H9 (cell line): Measurements from ENCODE around the gene IL15RA. TPM values are rescaled to one million over a fixed set of nuclear protein-coding genes. Genes with fewer than 3 reads are reported as not detected.

Source experiments
- DNase-seq: peaks from one replicate; pipeline ENCODE4 v3.0.0-alpha.2; 2017
- H2AFZ ChIP-seq: one replicate; pipeline ENCODE4 v1.6.1; 2013; ENCODE audit warnings: mild to moderate bottlenecking, low read length, control low read depth, moderate library complexity
- H2AK5ac ChIP-seq: 2 replicates; pipeline ENCODE4 v1.6.1; 2013; ENCODE audit warnings: low read length, control low read depth, mixed read lengths; ENCODE audit not compliant: insufficient read length
- H2BK120ac ChIP-seq: one replicate; pipeline ENCODE4 v1.6.1; 2013; ENCODE audit warnings: low read depth, mild to moderate bottlenecking, low read length, control low read depth, inconsistent platforms; ENCODE audit not compliant: poor library complexity, severe bottlenecking
- H2BK12ac ChIP-seq: 2 replicates; pipeline ENCODE4 v1.6.1; 2013; ENCODE audit warnings: low read length, control low read depth, mixed read lengths, low read depth; ENCODE audit not compliant: insufficient read length
- H2BK15ac ChIP-seq: 2 replicates; pipeline ENCODE4 v1.6.1; 2013; ENCODE audit warnings: low read depth, low read length, control low read depth
- H2BK20ac ChIP-seq: one replicate; pipeline ENCODE4 v1.6.1; 2013; ENCODE audit warnings: low read depth, mild to moderate bottlenecking, low read length, control low read depth, inconsistent platforms; ENCODE audit not compliant: poor library complexity, severe bottlenecking
- H2BK5ac ChIP-seq: 2 replicates; pipeline ENCODE4 v1.6.1; 2013; ENCODE audit warnings: low read length, control low read depth, mixed read lengths; ENCODE audit not compliant: insufficient read length
- H3K14ac ChIP-seq: 2 replicates; pipeline ENCODE4 v1.6.1; 2013; ENCODE audit warnings: low read length, control low read depth; ENCODE audit not compliant: insufficient read depth
- H3K18ac ChIP-seq: 2 replicates; pipeline ENCODE4 v1.6.1; 2013; ENCODE audit warnings: low read depth, mild to moderate bottlenecking, mixed read lengths, low read length, control low read depth; ENCODE audit not compliant: insufficient read length
- H3K23ac ChIP-seq: 2 replicates; pipeline ENCODE4 v1.6.1; 2013; ENCODE audit warnings: low read length, control low read depth, mixed read lengths, low read depth; ENCODE audit not compliant: insufficient read length
- H3K23me2 ChIP-seq: 2 replicates; pipeline ENCODE4 v1.6.1; 2013; ENCODE audit warnings: low read depth, mild to moderate bottlenecking, mixed read lengths, low read length, control low read depth; ENCODE audit not compliant: insufficient read length, poor library complexity, severe bottlenecking
- H3K27ac ChIP-seq: 2 replicates; pipeline ENCODE4 v1.5.1; 2013; ENCODE audit warnings: low read length, control low read depth, mixed read lengths, low read depth; ENCODE audit not compliant: insufficient read length
- H3K27me3 ChIP-seq: 2 replicates; pipeline ENCODE4 v1.6.1; 2013; ENCODE audit warnings: low read length, control low read depth, inconsistent platforms; ENCODE audit not compliant: insufficient read depth
- H3K4ac ChIP-seq: 2 replicates; pipeline ENCODE4 v1.6.1; 2013; ENCODE audit warnings: low read depth, mild to moderate bottlenecking, control low read depth, inconsistent platforms, low read length, moderate library complexity
- H3K4me1 ChIP-seq: 2 replicates; pipeline ENCODE4 v1.6.1; 2013; ENCODE audit warnings: low read length, control low read depth, inconsistent platforms; ENCODE audit not compliant: insufficient read depth
- H3K4me2 ChIP-seq: 2 replicates; pipeline ENCODE4 v1.6.1; 2013; ENCODE audit warnings: low read length, control low read depth, mixed read lengths; ENCODE audit not compliant: insufficient read length, insufficient read depth
- H3K56ac ChIP-seq: 2 replicates; pipeline ENCODE4 v1.6.1; 2013; ENCODE audit warnings: low read depth, mild to moderate bottlenecking, mixed read lengths, low read length, control low read depth; ENCODE audit not compliant: insufficient read length
- H3K79me1 ChIP-seq: 2 replicates; pipeline ENCODE4 v1.6.1; 2013; ENCODE audit warnings: low read depth, mild to moderate bottlenecking, moderate library complexity, low read length, control low read depth, inconsistent platforms; ENCODE audit not compliant: insufficient read depth, poor library complexity, severe bottlenecking
- H3K79me2 ChIP-seq: 2 replicates; pipeline ENCODE4 v1.6.1; 2013; ENCODE audit warnings: low read length, control low read depth, inconsistent platforms; ENCODE audit not compliant: insufficient read depth
- H3K9ac ChIP-seq: 2 replicates; pipeline ENCODE4 v1.6.1; 2013; ENCODE audit warnings: low read length, control low read depth, mixed read lengths; ENCODE audit not compliant: insufficient read length; ENCODE audit errors: extremely low read depth
- H3K9me3 ChIP-seq: one replicate; pipeline ENCODE4 v1.6.1; 2013; ENCODE audit warnings: low read depth, low read length, inconsistent platforms; ENCODE audit not compliant: control insufficient read depth
- H3T11ph ChIP-seq: one replicate; pipeline ENCODE4 v1.6.1; 2013; ENCODE audit warnings: mild to moderate bottlenecking, low read length, control low read depth, inconsistent platforms
- H4K20me1 ChIP-seq: one replicate; pipeline ENCODE4 v1.6.1; 2013; ENCODE audit not compliant: control insufficient read depth, insufficient read length, insufficient read depth
- H4K5ac ChIP-seq: 2 replicates; pipeline ENCODE4 v1.6.1; 2013; ENCODE audit warnings: low read depth, mild to moderate bottlenecking, mixed read lengths, low read length, control low read depth; ENCODE audit not compliant: insufficient read length
- H4K8ac ChIP-seq: replicated peaks from 2 replicates; pipeline ENCODE4 v1.6.1; 2013; ENCODE audit warnings: low read length, control low read depth, mixed read lengths, low read depth; ENCODE audit not compliant: insufficient read length
- H4K91ac ChIP-seq: 2 replicates; pipeline ENCODE4 v1.6.1; 2013; ENCODE audit warnings: low read depth, mild to moderate bottlenecking, moderate library complexity, mixed read lengths, low read length, control low read depth; ENCODE audit not compliant: insufficient read length
- H3K27ac Mint-ChIP-seq, 3 experiments: 2 replicates in 2 of 3; 3 replicates in 1 of 3; pipeline ENCODE4 v1.8.0; 2020 to 2021; ENCODE audit warnings: mixed read lengths in 3 of 3, mild to moderate bottlenecking in 1 of 3, moderate library complexity in 1 of 3
- H3K27me3 Mint-ChIP-seq: 2 replicates; pipeline ENCODE4 v1.8.0; 2021; ENCODE audit warnings: low read depth, mild to moderate bottlenecking, moderate library complexity, mixed read lengths
- H3K36me3 Mint-ChIP-seq, 3 experiments: 2 replicates in 2 of 3; 3 replicates in 1 of 3; pipeline ENCODE4 v1.8.0; 2020 to 2021; ENCODE audit warnings: low read depth in 3 of 3, mixed read lengths in 3 of 3; ENCODE audit not compliant: insufficient read depth in 1 of 3
- H3K4me1 Mint-ChIP-seq, 2 experiments: 2 replicates each; pipeline ENCODE4 v1.8.0; 2020; ENCODE audit warnings: mixed read lengths in 2 of 2
- H3K4me3 Mint-ChIP-seq, 2 experiments: 2 replicates in 1 of 2; 3 replicates in 1 of 2; pipeline ENCODE4 v1.8.0; 2020 to 2021; ENCODE audit warnings: mild to moderate bottlenecking in 2 of 2, mixed read lengths in 2 of 2, moderate library complexity in 1 of 2
- H3K9me3 Mint-ChIP-seq, 2 experiments: 2 replicates in 1 of 2; 3 replicates in 1 of 2; pipeline ENCODE4 v1.8.0; 2020; ENCODE audit warnings: mild to moderate bottlenecking in 2 of 2, mixed read lengths in 2 of 2, moderate library complexity in 1 of 2
- WGBS: extraction: QIAGEN DNeasy Blood & Tissue Kit; methylation state at CpG from one replicate; pipeline ENCODE4 v1.1.7; 2013; ENCODE audit warnings: missing lambda C conversion rate, low lambda C conversion rate, mixed read lengths; ENCODE audit not compliant: insufficient read length; ENCODE audit errors: extremely low coverage; 5-methylcytosine and 5-hydroxymethylcytosine counted together
- total RNA-seq: library from RNA; stranded (reverse); gene quantifications from 2 replicates; pipeline ENCODE4 v1.2.1, GENCODE V29; 2021
- TF ChIP-seq, protein P1 (sequence below): fragments of 200-600 bp; sonication (generic); conservative IDR thresholded peaks from 3 replicates; pipeline ENCODE4 v1.8.0; 2021; ENCODE audit warnings: antibody characterized with exemption, mild to moderate bottlenecking

Gene IL15RA
- total RNA-seq, 1 experiment from 2014 or later, result 0.31 TPM

DNA sequence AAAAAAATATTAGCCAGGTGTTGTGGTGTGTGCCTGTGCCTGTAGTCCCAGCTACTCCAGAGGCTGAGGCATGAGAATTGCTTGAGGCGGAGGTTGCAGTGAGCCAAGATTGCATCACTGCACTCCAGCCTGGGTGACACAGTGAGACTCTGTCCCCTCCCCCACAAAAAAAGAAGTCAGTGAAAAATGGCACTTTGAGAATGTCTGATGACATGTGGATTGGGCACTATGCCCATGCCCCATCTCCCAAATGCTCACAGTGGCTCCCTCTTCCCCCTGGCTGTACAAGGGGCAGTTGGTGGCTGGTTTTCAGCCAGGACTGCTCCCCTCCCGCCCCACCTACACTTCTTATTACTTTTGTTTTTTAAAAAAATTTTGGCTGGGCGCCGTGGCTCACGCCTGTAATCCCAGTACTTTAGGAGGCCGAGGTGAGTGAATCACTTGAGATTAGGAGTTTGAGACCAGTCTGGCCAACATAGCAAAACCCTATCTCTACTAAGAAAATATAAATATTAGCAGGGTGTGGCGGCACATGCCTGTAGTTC lies 26.1 kb downstream of the IL15RA start:
- H3K23ac ChIP-seq, result no peak overlapping the region
- Mint-ChIP-seq H3K4me3 (no peak overlapping the region), H3K36me3 (no peaks in the 10 kb centered on the region), H3K27me3 (peaks cover 5% of the 10 kb centered on the region), H3K27ac (no peak overlapping the region), H3K9me3 (no peaks in the 10 kb centered on the region; a peak in 1 of 5 replicates), H3K4me1 (peaks cover 14 to 19% of the 10 kb centered on the region in 2 experiments)
- TF ChIP-seq, protein P1, sequence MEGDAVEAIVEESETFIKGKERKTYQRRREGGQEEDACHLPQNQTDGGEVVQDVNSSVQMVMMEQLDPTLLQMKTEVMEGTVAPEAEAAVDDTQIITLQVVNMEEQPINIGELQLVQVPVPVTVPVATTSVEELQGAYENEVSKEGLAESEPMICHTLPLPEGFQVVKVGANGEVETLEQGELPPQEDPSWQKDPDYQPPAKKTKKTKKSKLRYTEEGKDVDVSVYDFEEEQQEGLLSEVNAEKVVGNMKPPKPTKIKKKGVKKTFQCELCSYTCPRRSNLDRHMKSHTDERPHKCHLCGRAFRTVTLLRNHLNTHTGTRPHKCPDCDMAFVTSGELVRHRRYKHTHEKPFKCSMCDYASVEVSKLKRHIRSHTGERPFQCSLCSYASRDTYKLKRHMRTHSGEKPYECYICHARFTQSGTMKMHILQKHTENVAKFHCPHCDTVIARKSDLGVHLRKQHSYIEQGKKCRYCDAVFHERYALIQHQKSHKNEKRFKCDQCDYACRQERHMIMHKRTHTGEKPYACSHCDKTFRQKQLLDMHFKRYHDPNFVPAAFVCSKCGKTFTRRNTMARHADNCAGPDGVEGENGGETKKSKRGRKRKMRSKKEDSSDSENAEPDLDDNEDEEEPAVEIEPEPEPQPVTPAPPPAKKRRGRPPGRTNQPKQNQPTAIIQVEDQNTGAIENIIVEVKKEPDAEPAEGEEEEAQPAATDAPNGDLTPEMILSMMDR, result no peak
- H3K23me2 ChIP-seq, result no peaks in the 10 kb centered on the region
- no peak for DNase-seq
- H3K4me2 ChIP-seq, result no peak overlapping the region
- no peak overlapping the region for H2BK20ac ChIP-seq
- no peak overlapping the region for H2AK5ac ChIP-seq
- no peak overlapping the region for H4K5ac ChIP-seq
- H3K4ac ChIP-seq, result no peak overlapping the region
- no peak overlapping the region for H4K8ac ChIP-seq
- H3K56ac ChIP-seq, result no peak overlapping the region
- H3K79me2 ChIP-seq, result no peaks in the 10 kb centered on the region
- H2BK5ac ChIP-seq, result no peak overlapping the region
- H2BK120ac ChIP-seq, result no peak overlapping the region
- no peak overlapping the region for H4K91ac ChIP-seq
- no peak overlapping the region for H3K27ac ChIP-seq
- H3K18ac ChIP-seq, result no peak overlapping the region
- no peaks in the 10 kb centered on the region for H3K79me1 ChIP-seq
- H3K4me1 ChIP-seq, result peaks cover 2% of the 10 kb centered on the region; the same call in 1 of the 2 replicates
- no peak overlapping the region for H2AFZ ChIP-seq
- H2BK15ac ChIP-seq, result no peak overlapping the region
- no peaks in the 10 kb centered on the region for H3K27me3 ChIP-seq
- no peaks in the 10 kb centered on the region for H4K20me1 ChIP-seq
- H3K9ac ChIP-seq, result no peak overlapping the region
- H3K9me3 ChIP-seq, result no peaks in the 10 kb centered on the region
- no peak overlapping the region for H3K14ac ChIP-seq
- no peak overlapping the region for H3T11ph ChIP-seq
- H2BK12ac ChIP-seq, result no peak overlapping the region
- WGBS, result no CpG with 5 or more reads among the region's 7 CpGs
